Neural cell (in vitro differentiated cells): Measurements from ENCODE around the gene PDK4.

Experiments
- CTCF ChIP-seq: fragments of 450-650 bp; IDR thresholded peaks from 2 replicates; pipeline ENCODE4 v1.5.1; 2014; ENCODE audit warnings: antibody characterized with exemption, mild to moderate bottlenecking, moderate library complexity; ENCODE audit not compliant: poor library complexity, severe bottlenecking
- EP300 ChIP-seq: fragments of 450-650 bp; conservative IDR thresholded peaks from 2 replicates; pipeline ENCODE4 v1.6.1; 2014; ENCODE audit warnings: antibody characterized with exemption, mild to moderate bottlenecking, moderate library complexity; ENCODE audit not compliant: poor library complexity, severe bottlenecking
- EZH2 ChIP-seq: fragments of 200-600, 300-800 bp; shearing (Covaris generic), sonication (generic); IDR thresholded peaks from 2 replicates; pipeline ENCODE4 v1.6.1; 2014; ENCODE audit warnings: antibody characterized with exemption, low read length, borderline replicate concordance, mild to moderate bottlenecking; ENCODE audit not compliant: insufficient read depth, poor library complexity, severe bottlenecking
- POLR2AphosphoS5 ChIP-seq: IDR thresholded peaks from 2 replicates; pipeline ENCODE4 v1.6.1; 2012

- TF ChIP-seq CTCF (no peak), POLR2AphosphoS5 (no peak), EZH2 (no peak), EP300 (no peak)
Observed at GRCh38 chr7:95619921-95620320, 23.6 kb upstream of the PDK4 start.
